ENCODE results near the gene SH3BGRL3. TPM values are rescaled to one million over a fixed set of nuclear protein-coding genes. Genes with fewer than 3 reads are reported as not detected.
A peak's percentile ranks its signal among the peaks of the same experiment; 100 is the strongest.

The SH3BGRL3 gene
- total and polyA plus RNA-seq, 8 donors, result 90.4 to 347 (median 110) TPM

- peak overlapping the region; percentile 70 to 98 for H3K4me3 ChIP-seq
- no peaks in the 10 kb centered on the region for H3K9me3 ChIP-seq
- H3K4me1 ChIP-seq, result peaks cover 54 to 91% of the 10 kb centered on the region in 2 donors
- H3K36me3 ChIP-seq, result peaks cover 0 to 36% of the 10 kb centered on the region in 2 donors
- peak; percentile 0 for ATAC-seq
- H3K27me3 ChIP-seq, result no peaks in the 10 kb centered on the region
- TF ChIP-seq, protein P1, sequence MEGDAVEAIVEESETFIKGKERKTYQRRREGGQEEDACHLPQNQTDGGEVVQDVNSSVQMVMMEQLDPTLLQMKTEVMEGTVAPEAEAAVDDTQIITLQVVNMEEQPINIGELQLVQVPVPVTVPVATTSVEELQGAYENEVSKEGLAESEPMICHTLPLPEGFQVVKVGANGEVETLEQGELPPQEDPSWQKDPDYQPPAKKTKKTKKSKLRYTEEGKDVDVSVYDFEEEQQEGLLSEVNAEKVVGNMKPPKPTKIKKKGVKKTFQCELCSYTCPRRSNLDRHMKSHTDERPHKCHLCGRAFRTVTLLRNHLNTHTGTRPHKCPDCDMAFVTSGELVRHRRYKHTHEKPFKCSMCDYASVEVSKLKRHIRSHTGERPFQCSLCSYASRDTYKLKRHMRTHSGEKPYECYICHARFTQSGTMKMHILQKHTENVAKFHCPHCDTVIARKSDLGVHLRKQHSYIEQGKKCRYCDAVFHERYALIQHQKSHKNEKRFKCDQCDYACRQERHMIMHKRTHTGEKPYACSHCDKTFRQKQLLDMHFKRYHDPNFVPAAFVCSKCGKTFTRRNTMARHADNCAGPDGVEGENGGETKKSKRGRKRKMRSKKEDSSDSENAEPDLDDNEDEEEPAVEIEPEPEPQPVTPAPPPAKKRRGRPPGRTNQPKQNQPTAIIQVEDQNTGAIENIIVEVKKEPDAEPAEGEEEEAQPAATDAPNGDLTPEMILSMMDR (IDR thresholded peaks at IDR 0.05), result no peak
- intact Hi-C loops (cut with DNase I), result loop anchor here in 1 of 2 donors (5.0 kb wide), 1 partner anchor 42 kb away; no protein-coding TSS in a partner anchor
- peak overlapping the region; percentile 94 to 98 for H3K27ac ChIP-seq
- peak in 1 of 4 donors; percentile 51 for DNase-seq
Measured at GRCh38 chr1:26280333-26281042, 602 bp downstream of the SH3BGRL3 start.

DNA sequence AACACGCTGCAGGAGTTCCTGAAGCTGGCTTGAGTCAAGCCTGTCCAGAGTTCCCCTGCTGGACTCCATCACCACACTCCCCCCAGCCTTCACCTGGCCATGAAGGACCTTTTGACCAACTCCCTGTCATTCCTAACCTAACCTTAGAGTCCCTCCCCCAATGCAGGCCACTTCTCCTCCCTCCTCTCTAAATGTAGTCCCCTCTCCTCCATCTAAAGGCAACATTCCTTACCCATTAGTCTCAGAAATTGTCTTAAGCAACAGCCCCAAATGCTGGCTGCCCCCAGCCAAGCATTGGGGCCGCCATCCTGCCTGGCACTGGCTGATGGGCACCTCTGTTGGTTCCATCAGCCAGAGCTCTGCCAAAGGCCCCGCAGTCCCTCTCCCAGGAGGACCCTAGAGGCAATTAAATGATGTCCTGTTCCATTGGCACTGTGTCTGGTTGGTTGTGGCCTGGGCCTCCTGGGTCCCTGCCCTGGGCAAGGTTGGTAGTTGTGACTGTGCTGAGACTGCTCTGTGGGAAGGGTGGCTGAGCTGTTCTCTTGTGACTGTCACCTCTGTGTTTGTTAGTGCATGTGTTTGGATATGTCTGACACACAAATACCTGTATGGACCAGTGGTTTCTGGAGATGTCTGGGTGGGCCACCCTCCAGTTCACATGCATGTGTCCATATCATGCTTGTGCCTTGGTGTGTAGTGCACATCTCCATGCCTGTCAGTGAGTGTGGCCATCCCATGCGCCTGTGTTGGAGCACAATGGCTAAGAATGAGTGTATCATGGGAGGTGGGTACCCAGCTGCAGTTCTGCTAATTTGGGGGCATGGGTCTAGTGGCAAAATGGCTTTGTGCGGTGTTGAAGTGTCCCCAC is 1.4 kb downstream of the SH3BGRL3 start:
- TF ChIP-seq, protein P1 (IDR thresholded peaks at IDR 0.05), result no peak
- Histone ChIP-seq H3K4me3 (peak overlapping the region in 1 of 2 donors; percentile 98), H3K27me3 (no peaks in the 10 kb centered on the region), H3K27ac (peak overlapping the region; percentile 94 to 98), H3K9me3 (no peaks in the 10 kb centered on the region), H3K4me1 (peaks cover 46 to 91% of the 10 kb centered on the region in 2 donors), H3K36me3 (peaks cover 0 to 36% of the 10 kb centered on the region in 2 donors)
- intact Hi-C loops (cut with DNase I), result loop anchor here in 1 of 2 donors (5.0 kb wide), 1 partner anchor 41 kb away; no protein-coding TSS in a partner anchor
- no peak for ATAC-seq
- DNase-seq, result no peak

DNA sequence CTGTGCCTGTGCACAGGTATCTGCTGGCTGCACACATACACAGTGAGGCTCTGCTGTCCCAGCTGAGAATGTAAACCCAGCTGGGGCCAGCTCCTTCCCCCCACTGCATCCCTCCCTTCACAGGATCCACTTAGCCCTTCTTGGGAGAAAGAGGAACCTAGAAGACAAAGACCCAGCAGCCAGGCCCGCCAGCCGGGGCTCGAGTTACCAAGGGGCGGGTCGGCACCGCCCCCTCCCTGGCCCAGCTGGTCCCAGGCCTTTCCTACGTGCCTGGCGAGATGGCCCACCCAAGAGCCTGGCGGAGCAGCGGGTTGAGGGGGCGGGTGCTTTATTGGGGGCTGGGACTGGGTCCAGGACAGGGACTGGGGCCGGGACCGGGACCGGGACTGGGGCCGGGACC is 2.1 kb downstream of the SH3BGRL3 start:
- ATAC-seq, result no peak
- TF ChIP-seq, protein P1 (IDR thresholded peaks at IDR 0.05), result no peak
- Histone ChIP-seq H3K27me3 (no peaks in the 10 kb centered on the region), H3K4me1 (peaks cover 40 to 91% of the 10 kb centered on the region in 2 donors), H3K9me3 (no peaks in the 10 kb centered on the region), H3K4me3 (peak overlapping the region in 1 of 2 donors; percentile 98), H3K36me3 (peaks cover 0 to 36% of the 10 kb centered on the region in 2 donors), H3K27ac (peak overlapping the region in 1 of 2 donors; percentile 98)
- intact Hi-C loops (cut with DNase I), result loop anchor here in 1 of 2 donors (5.0 kb wide), 1 partner anchor 40 kb away; no protein-coding TSS in a partner anchor
- DNase-seq, result peak in 2 of 4 donors; percentile 51 to 85

DNA sequence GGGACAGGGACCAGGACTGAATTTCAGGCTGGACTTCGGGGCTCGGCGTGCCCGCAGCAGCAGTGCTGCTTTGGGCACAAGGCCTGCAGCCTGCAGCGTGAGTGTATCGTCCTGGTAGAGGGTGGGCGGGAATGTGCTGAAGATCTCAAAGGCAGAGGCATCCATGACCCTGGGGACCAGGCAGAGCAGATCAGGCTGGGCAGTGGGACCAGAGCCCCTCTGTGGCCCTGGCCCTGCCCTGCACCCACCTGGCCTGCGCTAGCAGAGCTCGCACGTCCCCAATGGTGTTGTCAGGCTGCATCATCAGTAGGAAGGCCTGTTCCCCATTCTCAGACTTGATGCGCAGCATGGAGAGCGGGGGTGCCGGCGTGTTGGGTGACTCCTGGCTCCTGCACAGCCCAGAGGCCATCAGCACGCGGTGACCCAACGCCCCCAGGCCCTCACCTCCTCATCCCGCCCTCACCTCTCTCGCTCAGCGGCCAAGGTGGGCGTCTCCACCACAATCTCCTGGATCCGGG is 2.6 kb downstream of the SH3BGRL3 start:
- ATAC-seq (no peak), DNase-seq (no peak)
- Histone ChIP-seq H3K27ac (peak overlapping the region in 1 of 2 donors; percentile 98), H3K27me3 (no peaks in the 10 kb centered on the region), H3K4me3 (no peak overlapping the region), H3K9me3 (no peaks in the 10 kb centered on the region), H3K36me3 (peaks cover 0 to 36% of the 10 kb centered on the region in 2 donors), H3K4me1 (peaks cover 35 to 91% of the 10 kb centered on the region in 2 donors)
- intact Hi-C loops (cut with DNase I), result loop anchor here in 1 of 2 donors (5.0 kb wide), 1 partner anchor 40 kb away; no protein-coding TSS in a partner anchor
- TF ChIP-seq, protein P1 (IDR thresholded peaks at IDR 0.05), result no peak

Data from left lung (tissue), 10 donors.